Liver (tissue), 9 donors: ENCODE measurements around the gene CFAP100. TPM values are rescaled to one million over a fixed set of nuclear protein-coding genes. Genes with fewer than 3 reads are reported as not detected.

ENCODE experiments used
- DNase-seq: peaks from one replicate; pipeline ENCODE4 v3.0.0-alpha.2; 2017; ENCODE audit warnings: low spot score
- H3K27ac ChIP-seq, 2 donors: one replicate each; pipeline ENCODE4 v1.7.0; 2013; ENCODE audit warnings: inconsistent platforms in 2 of 2, low read length in 2 of 2, control low read depth in 1 of 2, low read depth in 1 of 2, mild to moderate bottlenecking in 1 of 2
- H3K27me3 ChIP-seq, 4 donors: one replicate each; pipeline versions ENCODE4 v1.6.1 to v1.7.0; 2013; ENCODE audit warnings: low read length in 3 of 4, inconsistent platforms in 1 of 4, mild to moderate bottlenecking in 1 of 4, moderate library complexity in 1 of 4; ENCODE audit not compliant: control insufficient read depth in 4 of 4, insufficient read depth in 4 of 4
- H3K36me3 ChIP-seq, 4 donors: one replicate each; pipeline versions ENCODE4 v1.6.1 to v1.7.0; 2013; ENCODE audit warnings: low read length in 3 of 4, mild to moderate bottlenecking in 3 of 4, low read depth in 1 of 4, moderate library complexity in 1 of 4; ENCODE audit not compliant: control insufficient read depth in 4 of 4, insufficient read depth in 3 of 4
- H3K4me1 ChIP-seq, 4 donors: one replicate each; pipeline versions ENCODE4 v1.6.1 to v1.7.0; 2013; ENCODE audit warnings: low read length in 3 of 4, mild to moderate bottlenecking in 3 of 4, moderate library complexity in 1 of 4; ENCODE audit not compliant: control insufficient read depth in 4 of 4, insufficient read depth in 4 of 4
- H3K4me3 ChIP-seq, 3 donors: one replicate each; pipeline versions ENCODE4 v1.6.1 to v1.7.0; 2013; ENCODE audit warnings: low read length in 3 of 3, control low read depth in 1 of 3, low read depth in 1 of 3, mild to moderate bottlenecking in 1 of 3
- H3K9ac ChIP-seq, 2 donors: one replicate each; pipeline ENCODE4 v1.7.0; 2013; ENCODE audit warnings: low read length in 2 of 2, mild to moderate bottlenecking in 2 of 2, moderate library complexity in 2 of 2, control low read depth in 1 of 2, low read depth in 1 of 2
- H3K9me3 ChIP-seq, 4 donors: one replicate each; pipeline versions ENCODE4 v1.6.1 to v1.7.0; 2013; ENCODE audit warnings: low read length in 3 of 4; ENCODE audit not compliant: control insufficient read depth in 4 of 4
- EGR1 ChIP-seq, 2 donors: IDR thresholded peaks; 2 replicates each; pipeline ENCODE4 v1.6.1; 2016 to 2018; ENCODE audit warnings: antibody characterized with exemption in 2 of 2, low read depth in 2 of 2
- FOXA2 ChIP-seq: IDR thresholded peaks from 2 replicates; pipeline ENCODE4 v1.6.1; 2016; ENCODE audit warnings: antibody characterized with exemption
- HNF4A ChIP-seq, 2 donors: conservative IDR thresholded peaks; 2 replicates each; pipeline ENCODE4 v1.6.1; 2016; ENCODE audit warnings: antibody characterized with exemption in 2 of 2, mild to moderate bottlenecking in 2 of 2
- JUND ChIP-seq, 2 donors: IDR thresholded peaks; 2 replicates each; pipeline ENCODE4 v1.6.1; 2016; ENCODE audit warnings: antibody characterized with exemption in 2 of 2
- NR2F2 ChIP-seq: IDR thresholded peaks from 2 replicates; pipeline ENCODE4 v1.6.1; 2016; ENCODE audit warnings: antibody characterized with exemption
- RAD21 ChIP-seq, 2 donors: IDR thresholded peaks; 2 replicates each; pipeline ENCODE4 v1.6.1; 2016; ENCODE audit warnings: antibody characterized with exemption in 2 of 2, mild to moderate bottlenecking in 2 of 2
- RXRA ChIP-seq, 2 donors: IDR thresholded peaks; 2 replicates each; pipeline ENCODE4 v1.6.1; 2017 to 2018; ENCODE audit warnings: antibody characterized with exemption in 2 of 2, mild to moderate bottlenecking in 1 of 2
- SP1 ChIP-seq: IDR thresholded peaks from 2 replicates; pipeline ENCODE4 v1.6.1; 2018; ENCODE audit warnings: antibody characterized with exemption, mild to moderate bottlenecking
- TAF1 ChIP-seq: conservative IDR thresholded peaks from 2 replicates; pipeline ENCODE4 v1.6.1; 2016; ENCODE audit warnings: antibody characterized with exemption, mild to moderate bottlenecking
- ZBTB33 ChIP-seq: IDR thresholded peaks from 2 replicates; pipeline ENCODE4 v1.6.1; 2016; ENCODE audit warnings: antibody characterized with exemption
- WGBS: extraction: QIAGEN DNeasy Blood & Tissue Kit; methylation state at CpG from one replicate; pipeline ENCODE4 v1.1.7; 2013; 5-methylcytosine and 5-hydroxymethylcytosine counted together
- polyA plus RNA-seq, 2 donors: library from polyadenylated mRNA; stranded (reverse) in 1 of 2; unstranded in 1 of 2; fragments of 200-250 nt in 1 of 2; fragments of >200 nt in 1 of 2; fragmentation: Nextera tagmentation in 1 of 2; extraction: Ambion mirVana in 1 of 2; gene quantifications; one replicate each; pipeline versions ENCODE4 v1.2.1 to v1.2.3, GENCODE V29; 2013 to 2015
- total RNA-seq, 2 donors: library from RNA; depleted of rRNA; stranded (reverse); fragments of >200 nt; gene quantifications; one replicate each; pipeline ENCODE4 v1.2.3, GENCODE V29; 2014
- TF ChIP-seq, protein P1 (sequence below): fragments of 150-350 bp; IDR thresholded peaks from 2 replicates; pipeline ENCODE4 v1.5.1; 2017; ENCODE audit warnings: improper control_type of control experiment, low read depth, low read length; ENCODE audit not compliant: missing input control
- donor health status: healthy.
- donor health status: healthy.
- donor health status: healthy.
- donor health status: healthy.
- donor health status: healthy.

CFAP100 gene
- total and polyA plus RNA-seq, 4 donors, result not detected

GRCh38 chr3:126480861-126481260 is 86.2 kb downstream of the CFAP100 start:
- no peak overlapping the region for H3K9ac ChIP-seq
- H3K27ac ChIP-seq, result no peak overlapping the region
- no peaks in the 10 kb centered on the region for H3K27me3 ChIP-seq
- H3K9me3 ChIP-seq, result no peaks in the 10 kb centered on the region
- no peak overlapping the region for H3K4me3 ChIP-seq
- DNase-seq, result no peak
- H3K4me1 ChIP-seq, result peaks cover 7 to 37% (median 14%) of the 10 kb centered on the region in 4 donors
- no peaks in the 10 kb centered on the region for H3K36me3 ChIP-seq
- no peak for TF ChIP-seq TAF1
- no peak for TF ChIP-seq NR2F2
- TF ChIP-seq, protein P1, sequence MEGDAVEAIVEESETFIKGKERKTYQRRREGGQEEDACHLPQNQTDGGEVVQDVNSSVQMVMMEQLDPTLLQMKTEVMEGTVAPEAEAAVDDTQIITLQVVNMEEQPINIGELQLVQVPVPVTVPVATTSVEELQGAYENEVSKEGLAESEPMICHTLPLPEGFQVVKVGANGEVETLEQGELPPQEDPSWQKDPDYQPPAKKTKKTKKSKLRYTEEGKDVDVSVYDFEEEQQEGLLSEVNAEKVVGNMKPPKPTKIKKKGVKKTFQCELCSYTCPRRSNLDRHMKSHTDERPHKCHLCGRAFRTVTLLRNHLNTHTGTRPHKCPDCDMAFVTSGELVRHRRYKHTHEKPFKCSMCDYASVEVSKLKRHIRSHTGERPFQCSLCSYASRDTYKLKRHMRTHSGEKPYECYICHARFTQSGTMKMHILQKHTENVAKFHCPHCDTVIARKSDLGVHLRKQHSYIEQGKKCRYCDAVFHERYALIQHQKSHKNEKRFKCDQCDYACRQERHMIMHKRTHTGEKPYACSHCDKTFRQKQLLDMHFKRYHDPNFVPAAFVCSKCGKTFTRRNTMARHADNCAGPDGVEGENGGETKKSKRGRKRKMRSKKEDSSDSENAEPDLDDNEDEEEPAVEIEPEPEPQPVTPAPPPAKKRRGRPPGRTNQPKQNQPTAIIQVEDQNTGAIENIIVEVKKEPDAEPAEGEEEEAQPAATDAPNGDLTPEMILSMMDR, result no peak
- no peak for TF ChIP-seq JUND (IDR thresholded peaks at IDR 0.05)
- WGBS, result 64% methylated on average over 8 of the region's 8 CpGs

- H3K4me1 ChIP-seq, result peaks cover 7 to 40% (median 16%) of the 10 kb centered on the region in 4 donors
- 74% methylated on average over 16 of the region's 16 CpGs for WGBS
- H3K27me3 ChIP-seq, result no peaks in the 10 kb centered on the region
- H3K9me3 ChIP-seq, result no peaks in the 10 kb centered on the region
- peak; percentile 69 for DNase-seq
- no peak overlapping the region for H3K9ac ChIP-seq
- TF ChIP-seq RXRA (IDR thresholded peaks at IDR 0.05) (peak in 1 of 2 donors; percentile 17), HNF4A (conservative IDR thresholded peaks at IDR 0.05) (peak; percentile 50 to 57), ZBTB33 (no peak), EGR1 (IDR thresholded peaks at IDR 0.05; ENCODE audit: low read depth in 2 of 2) (no peak), SP1 (peak; percentile 24)
- no peaks in the 10 kb centered on the region for H3K36me3 ChIP-seq
- no peak overlapping the region for H3K4me3 ChIP-seq
- no peak overlapping the region for H3K27ac ChIP-seq
Measured at GRCh38 chr3:126481808-126482502, 87.2 kb downstream of the CFAP100 start.

GRCh38 chr3:126482503-126483255 is 88.0 kb downstream of the CFAP100 start:
- Histone ChIP-seq H3K9me3 (no peaks in the 10 kb centered on the region), H3K9ac (no peak overlapping the region), H3K27me3 (no peaks in the 10 kb centered on the region), H3K36me3 (peaks cover 0 to 3% (median under 1%) of the 10 kb centered on the region in 4 donors), H3K4me3 (no peak overlapping the region), H3K27ac (no peak overlapping the region), H3K4me1 (peaks cover 7 to 47% (median 18%) of the 10 kb centered on the region in 4 donors)
- 92% methylated on average over 15 of the region's 15 CpGs for WGBS
- no peak for DNase-seq
- TF ChIP-seq FOXA2, result no peak
- no peak for TF ChIP-seq SP1
- TF ChIP-seq ZBTB33, result no peak
- TF ChIP-seq RXRA (IDR thresholded peaks at IDR 0.05), result no peak
- no peak for TF ChIP-seq RAD21 (IDR thresholded peaks at IDR 0.05)
